ENCODE results near the gene FOXN1.
"Not testable (repeated sequence)": the region's sequence is repeated elsewhere in the genome, so short reads cannot be mapped to it uniquely, and the experiment has no call there.

The FOXN1 gene

GRCh38 chr17:28573966-28574480 is 67.9 kb downstream of the FOXN1 start:
- H3K27ac Mint-ChIP-seq: no peak overlapping the region
- no peaks in the 10 kb centered on the region for H3K27me3 Mint-ChIP-seq
- peaks cover 48% of the 10 kb centered on the region for H3K4me1 Mint-ChIP-seq (ENCODE audit: low read depth)
- H3K9me3 Mint-ChIP-seq (ENCODE audit: low read depth): no peaks in the 10 kb centered on the region
- H3K36me3 Mint-ChIP-seq: no peaks in the 10 kb centered on the region
- H3K4me3 Mint-ChIP-seq: peak overlapping the region; percentile 4

- Mint-ChIP-seq H3K36me3 (no peaks in the 10 kb centered on the region), H3K27me3 (no peaks in the 10 kb centered on the region), H3K4me1 (ENCODE audit: low read depth) (peaks cover 46% of the 10 kb centered on the region), H3K4me3 (no peak overlapping the region), H3K27ac (no peak overlapping the region), H3K9me3 (ENCODE audit: low read depth) (no peaks in the 10 kb centered on the region)
Measured at GRCh38 chr17:28574526-28574925, 68.4 kb downstream of the FOXN1 start.

GRCh38 chr17:28575126-28575795 is 69.1 kb downstream of the FOXN1 start:
- no peak overlapping the region for H3K27ac Mint-ChIP-seq
- no peak overlapping the region for H3K4me3 Mint-ChIP-seq
- H3K4me1 Mint-ChIP-seq (ENCODE audit: low read depth): peaks cover 39% of the 10 kb centered on the region
- no peaks in the 10 kb centered on the region for H3K9me3 Mint-ChIP-seq (ENCODE audit: low read depth)
- no peaks in the 10 kb centered on the region for H3K27me3 Mint-ChIP-seq
- H3K36me3 Mint-ChIP-seq: no peaks in the 10 kb centered on the region

- not testable (repeated sequence) for H3K36me3 Mint-ChIP-seq; H3K27me3 Mint-ChIP-seq; H3K9me3 Mint-ChIP-seq (ENCODE audit: low read depth)
- peak overlapping the region; percentile 72 for H3K27ac Mint-ChIP-seq
- peak overlapping the region; percentile 85 for H3K4me3 Mint-ChIP-seq
- H3K4me1 Mint-ChIP-seq (ENCODE audit: low read depth): peaks cover 34% of the 10 kb centered on the region
Measured at GRCh38 chr17:28576016-28576415, 69.9 kb downstream of the FOXN1 start.

- Mint-ChIP-seq H3K36me3 (no peaks in the 10 kb centered on the region), H3K4me3 (peak within 1 kb of the TSS; percentile 85), H3K27ac (peak within 1 kb of the TSS; percentile 93), H3K27me3 (no peaks in the 10 kb centered on the region), H3K9me3 (ENCODE audit: low read depth) (no peaks in the 10 kb centered on the region), H3K4me1 (ENCODE audit: low read depth) (peaks cover 31% of the 10 kb centered on the region)
Measured at GRCh38 chr17:28576758-28577465, 70.8 kb downstream of the FOXN1 start, which contains the start of gene ALDOC. Gene ALDOC, minus strand, starts transcription at chr17:28576895. Its CDS starts 1,363 bp downstream, at chr17:28575532.

- Mint-ChIP-seq H3K36me3 (no peaks in the 10 kb centered on the region), H3K4me3 (no peak overlapping the region), H3K9me3 (ENCODE audit: low read depth) (no peaks in the 10 kb centered on the region), H3K27me3 (no peaks in the 10 kb centered on the region), H3K4me1 (ENCODE audit: low read depth) (peaks cover 25% of the 10 kb centered on the region), H3K27ac (no peak overlapping the region)
Measured at GRCh38 chr17:28577466-28577824, 71.3 kb downstream of the FOXN1 start.

GRCh38 chr17:28578246-28579195 is 72.4 kb downstream of the FOXN1 start:
- no peak overlapping the region for H3K27ac Mint-ChIP-seq
- H3K9me3 Mint-ChIP-seq (ENCODE audit: low read depth): no peaks in the 10 kb centered on the region
- H3K4me1 Mint-ChIP-seq (ENCODE audit: low read depth): peaks cover 16% of the 10 kb centered on the region
- H3K27me3 Mint-ChIP-seq: no peaks in the 10 kb centered on the region
- no peaks in the 10 kb centered on the region for H3K36me3 Mint-ChIP-seq
- no peak overlapping the region for H3K4me3 Mint-ChIP-seq

GRCh38 chr17:28579526-28579925 is 73.4 kb downstream of the FOXN1 start:
- no peaks in the 10 kb centered on the region for H3K9me3 Mint-ChIP-seq (ENCODE audit: low read depth)

GRCh38 chr17:28580959-28581358 is 74.8 kb downstream of the FOXN1 start:
- H3K4me1 Mint-ChIP-seq (ENCODE audit: low read depth): peaks cover 13% of the 10 kb centered on the region
- no peaks in the 10 kb centered on the region for H3K27me3 Mint-ChIP-seq
- H3K9me3 Mint-ChIP-seq (ENCODE audit: low read depth): no peaks in the 10 kb centered on the region
- no peak overlapping the region for H3K4me3 Mint-ChIP-seq
- H3K36me3 Mint-ChIP-seq: peaks cover 3% of the 10 kb centered on the region
- no peak overlapping the region for H3K27ac Mint-ChIP-seq

More at GRCh38 chr17:28579526-28579925, 73.4 kb downstream of the FOXN1 start:
- Mint-ChIP-seq H3K36me3 (no peaks in the 10 kb centered on the region), H3K4me1 (ENCODE audit: low read depth) (peaks cover 16% of the 10 kb centered on the region), H3K27ac (no peak overlapping the region), H3K27me3 (no peaks in the 10 kb centered on the region), H3K4me3 (no peak overlapping the region)

GRCh38 chr17:28582513-28582912 is 76.4 kb downstream of the FOXN1 start:
- peaks cover 3% of the 10 kb centered on the region for H3K36me3 Mint-ChIP-seq
- no peak overlapping the region for H3K4me3 Mint-ChIP-seq
- no peaks in the 10 kb centered on the region for H3K9me3 Mint-ChIP-seq (ENCODE audit: low read depth)
- no peaks in the 10 kb centered on the region for H3K4me1 Mint-ChIP-seq (ENCODE audit: low read depth)
- no peaks in the 10 kb centered on the region for H3K27me3 Mint-ChIP-seq
- H3K27ac Mint-ChIP-seq: no peak overlapping the region

GRCh38 chr17:28584434-28584833 is 78.3 kb downstream of the FOXN1 start:
- peaks cover 8% of the 10 kb centered on the region for H3K36me3 Mint-ChIP-seq

GRCh38 chr17:28585851-28586250 is 79.7 kb downstream of the FOXN1 start:
- Mint-ChIP-seq H3K27me3 (no peaks in the 10 kb centered on the region), H3K4me1 (ENCODE audit: low read depth) (no peaks in the 10 kb centered on the region), H3K27ac (peak overlapping the region; percentile 23), H3K9me3 (ENCODE audit: low read depth) (no peaks in the 10 kb centered on the region), H3K4me3 (no peak overlapping the region), H3K36me3 (peaks cover 8% of the 10 kb centered on the region)

More at GRCh38 chr17:28584434-28584833, 78.3 kb downstream of the FOXN1 start:
- H3K4me1 Mint-ChIP-seq (ENCODE audit: low read depth): no peaks in the 10 kb centered on the region
- no peak overlapping the region for H3K4me3 Mint-ChIP-seq
- no peaks in the 10 kb centered on the region for H3K27me3 Mint-ChIP-seq
- no peaks in the 10 kb centered on the region for H3K9me3 Mint-ChIP-seq (ENCODE audit: low read depth)
- no peak overlapping the region for H3K27ac Mint-ChIP-seq

Measured in activated naive CD8-positive, alpha-beta T cell (primary cell).